Omental fat pad (tissue), 4 donors: ENCODE measurements around the gene PROB1. TPM values are rescaled to one million over a fixed set of nuclear protein-coding genes. Genes with fewer than 3 reads are reported as not detected.
"Not testable (repeated sequence)": the region's sequence is repeated elsewhere in the genome, so short reads cannot be mapped to it uniquely, and the experiment has no call there.

ENCODE experiments used
- ATAC-seq: fragments of 150-250 bp; one replicate; pipeline ENCODE4 v1.9.1; 2016; ENCODE audit warnings: mild to moderate bottlenecking, moderate library complexity; ENCODE audit not compliant: low FRiP score
- DNase-seq: peaks from one replicate; pipeline ENCODE4 v3.0.0-alpha.2; 2019; ENCODE audit warnings: low spot score
- total RNA-seq, 4 donors: library from RNA; depleted of rRNA; stranded (reverse); fragments of >200 nt; gene quantifications; one replicate each; pipeline ENCODE4 v1.1.0, GENCODE V29; 2016
- TF ChIP-seq, protein P1 (sequence below), 3 donors: fragments of 450-650 bp; IDR thresholded peaks; one replicate each; pipeline ENCODE4 v1.5.1; 2016 to 2017; ENCODE audit warnings: antibody characterized with exemption in 3 of 3, mild to moderate bottlenecking in 3 of 3, moderate library complexity in 2 of 3

The PROB1 gene, protein sequence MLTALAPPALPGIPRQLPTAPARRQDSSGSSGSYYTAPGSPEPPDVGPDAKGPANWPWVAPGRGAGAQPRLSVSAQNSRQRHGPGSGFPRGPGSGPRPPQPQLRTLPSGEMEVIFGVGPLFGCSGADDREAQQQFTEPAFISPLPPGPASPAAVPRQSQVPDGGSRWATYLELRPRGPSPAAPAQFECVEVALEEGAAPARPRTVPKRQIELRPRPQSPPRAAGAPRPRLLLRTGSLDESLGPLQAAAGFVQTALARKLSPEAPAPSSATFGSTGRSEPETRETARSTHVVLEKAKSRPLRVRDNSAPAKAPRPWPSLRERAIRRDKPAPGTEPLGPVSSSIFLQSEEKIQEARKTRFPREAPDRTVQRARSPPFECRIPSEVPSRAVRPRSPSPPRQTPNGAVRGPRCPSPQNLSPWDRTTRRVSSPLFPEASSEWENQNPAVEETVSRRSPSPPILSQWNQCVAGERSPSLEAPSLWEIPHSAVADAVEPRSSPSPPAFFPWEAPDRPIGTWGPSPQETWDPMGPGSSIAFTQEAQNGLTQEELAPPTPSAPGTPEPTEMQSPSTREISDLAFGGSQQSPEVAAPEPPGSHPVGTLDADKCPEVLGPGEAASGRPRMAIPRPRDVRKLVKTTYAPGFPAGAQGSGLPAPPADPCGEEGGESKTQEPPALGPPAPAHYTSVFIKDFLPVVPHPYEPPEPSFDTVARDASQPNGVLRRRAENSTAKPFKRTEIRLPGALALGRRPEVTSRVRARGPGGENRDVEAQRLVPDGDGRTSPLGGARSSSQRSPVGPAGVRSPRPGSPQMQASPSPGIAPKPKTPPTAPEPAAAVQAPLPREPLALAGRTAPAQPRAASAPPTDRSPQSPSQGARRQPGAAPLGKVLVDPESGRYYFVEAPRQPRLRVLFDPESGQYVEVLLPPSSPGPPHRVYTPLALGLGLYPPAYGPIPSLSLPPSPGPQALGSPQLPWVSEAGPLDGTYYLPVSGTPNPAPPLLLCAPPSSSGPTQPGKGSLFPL
- total RNA-seq, result 1 to 10 TPM in 2 of 4 donors, under 1 TPM in 2; 0.46 to 2.0 (median 1.2) TPM

DNA sequence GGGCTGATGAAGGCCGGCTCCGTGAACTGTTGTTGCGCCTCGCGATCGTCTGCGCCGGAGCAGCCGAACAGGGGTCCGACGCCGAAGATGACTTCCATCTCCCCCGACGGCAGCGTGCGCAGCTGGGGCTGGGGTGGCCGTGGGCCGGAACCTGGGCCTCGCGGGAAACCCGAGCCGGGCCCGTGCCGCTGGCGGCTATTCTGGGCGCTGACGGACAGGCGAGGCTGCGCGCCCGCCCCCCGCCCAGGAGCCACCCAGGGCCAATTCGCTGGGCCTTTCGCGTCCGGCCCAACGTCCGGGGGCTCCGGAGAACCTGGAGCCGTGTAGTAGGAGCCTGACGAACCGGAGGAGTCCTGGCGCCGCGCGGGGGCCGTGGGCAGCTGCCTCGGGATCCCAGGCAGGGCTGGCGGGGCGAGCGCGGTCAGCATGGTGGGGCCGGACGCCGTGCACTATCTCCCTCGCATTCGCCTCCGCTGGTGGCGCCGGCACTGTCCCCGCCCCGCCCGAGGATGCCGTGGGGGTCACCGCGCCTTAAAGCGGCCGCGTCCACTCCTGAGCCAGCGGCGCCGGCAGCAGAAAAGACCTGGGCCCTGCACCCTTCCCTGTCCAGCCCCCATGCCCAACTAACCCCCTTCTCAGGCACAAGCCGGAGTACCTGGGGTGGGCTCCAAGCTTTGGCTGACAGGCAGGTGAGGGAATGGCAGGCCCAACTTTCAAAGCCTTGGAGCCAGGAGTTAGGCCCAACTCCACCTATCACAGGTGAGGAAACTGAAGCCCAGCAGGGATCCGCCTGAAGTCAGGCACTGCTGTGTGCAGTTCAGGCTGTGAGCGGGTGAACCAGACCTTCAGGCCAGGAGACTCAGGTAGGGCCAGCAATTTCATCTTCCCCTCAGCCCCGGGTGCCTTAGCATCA is at the start of gene PROB1:
PROB1 (minus strand) TSS at position 451 of the 913 bp plus-strand sequence; CDS start at position 428, 23 bp downstream.
- ATAC-seq, result no peak
- DNase-seq, result no peak
- TF ChIP-seq, protein P1, sequence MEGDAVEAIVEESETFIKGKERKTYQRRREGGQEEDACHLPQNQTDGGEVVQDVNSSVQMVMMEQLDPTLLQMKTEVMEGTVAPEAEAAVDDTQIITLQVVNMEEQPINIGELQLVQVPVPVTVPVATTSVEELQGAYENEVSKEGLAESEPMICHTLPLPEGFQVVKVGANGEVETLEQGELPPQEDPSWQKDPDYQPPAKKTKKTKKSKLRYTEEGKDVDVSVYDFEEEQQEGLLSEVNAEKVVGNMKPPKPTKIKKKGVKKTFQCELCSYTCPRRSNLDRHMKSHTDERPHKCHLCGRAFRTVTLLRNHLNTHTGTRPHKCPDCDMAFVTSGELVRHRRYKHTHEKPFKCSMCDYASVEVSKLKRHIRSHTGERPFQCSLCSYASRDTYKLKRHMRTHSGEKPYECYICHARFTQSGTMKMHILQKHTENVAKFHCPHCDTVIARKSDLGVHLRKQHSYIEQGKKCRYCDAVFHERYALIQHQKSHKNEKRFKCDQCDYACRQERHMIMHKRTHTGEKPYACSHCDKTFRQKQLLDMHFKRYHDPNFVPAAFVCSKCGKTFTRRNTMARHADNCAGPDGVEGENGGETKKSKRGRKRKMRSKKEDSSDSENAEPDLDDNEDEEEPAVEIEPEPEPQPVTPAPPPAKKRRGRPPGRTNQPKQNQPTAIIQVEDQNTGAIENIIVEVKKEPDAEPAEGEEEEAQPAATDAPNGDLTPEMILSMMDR (IDR thresholded peaks at IDR 0.05), result no peak

DNA sequence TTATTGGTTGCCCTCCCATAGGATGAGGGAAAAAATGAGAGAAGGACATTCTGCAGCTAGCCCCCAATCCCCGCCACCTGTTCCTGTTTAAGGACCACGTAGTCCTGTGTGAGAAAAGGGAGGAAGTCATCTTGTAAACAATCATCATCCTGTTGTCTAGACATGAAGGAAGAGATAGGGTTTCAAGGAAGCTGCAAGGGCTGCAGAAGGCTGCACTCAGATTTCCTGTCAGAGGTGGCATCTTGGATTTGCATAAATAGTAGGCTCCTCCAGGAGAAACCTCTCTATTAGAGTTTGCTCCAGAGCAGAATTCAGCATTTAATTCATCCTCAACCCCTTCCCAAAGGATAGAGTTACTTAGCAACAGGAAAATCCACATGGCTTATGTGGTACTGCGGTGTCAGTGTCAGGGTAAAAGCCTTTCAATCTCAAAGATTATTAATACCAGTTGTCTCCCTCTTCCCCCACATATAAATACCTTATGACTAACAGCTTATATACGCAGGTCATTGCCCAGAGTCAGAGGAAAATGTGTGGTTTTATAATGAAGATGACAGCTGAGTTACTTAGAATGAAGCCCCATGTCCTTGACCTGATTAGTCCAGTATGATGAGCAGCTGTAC is 49.0 kb upstream of the PROB1 start:
- TF ChIP-seq, protein P1 (IDR thresholded peaks at IDR 0.05), result no peak
- ATAC-seq (no peak), DNase-seq (no peak)

DNA sequence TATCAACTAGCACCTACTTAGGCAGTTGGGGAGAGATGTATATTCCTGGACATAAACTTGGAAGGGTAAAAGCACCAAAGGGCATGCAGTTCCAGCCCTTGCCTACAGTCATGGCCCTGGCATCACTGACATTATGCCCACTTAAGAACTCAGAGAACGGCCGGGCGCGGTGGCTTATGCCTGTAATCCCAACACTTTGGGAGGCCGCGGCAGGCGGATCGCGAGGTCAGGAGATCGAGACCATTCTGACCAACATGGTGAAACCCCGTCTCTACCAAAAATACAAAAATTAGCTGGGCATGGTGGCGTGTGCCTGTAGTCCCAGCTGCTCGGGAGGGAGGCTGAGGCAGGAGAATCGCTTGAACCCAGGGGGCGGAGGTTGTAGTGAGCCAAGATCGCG is 45.5 kb upstream of the PROB1 start:
- not testable (repeated sequence) for ATAC-seq, DNase-seq

DNA sequence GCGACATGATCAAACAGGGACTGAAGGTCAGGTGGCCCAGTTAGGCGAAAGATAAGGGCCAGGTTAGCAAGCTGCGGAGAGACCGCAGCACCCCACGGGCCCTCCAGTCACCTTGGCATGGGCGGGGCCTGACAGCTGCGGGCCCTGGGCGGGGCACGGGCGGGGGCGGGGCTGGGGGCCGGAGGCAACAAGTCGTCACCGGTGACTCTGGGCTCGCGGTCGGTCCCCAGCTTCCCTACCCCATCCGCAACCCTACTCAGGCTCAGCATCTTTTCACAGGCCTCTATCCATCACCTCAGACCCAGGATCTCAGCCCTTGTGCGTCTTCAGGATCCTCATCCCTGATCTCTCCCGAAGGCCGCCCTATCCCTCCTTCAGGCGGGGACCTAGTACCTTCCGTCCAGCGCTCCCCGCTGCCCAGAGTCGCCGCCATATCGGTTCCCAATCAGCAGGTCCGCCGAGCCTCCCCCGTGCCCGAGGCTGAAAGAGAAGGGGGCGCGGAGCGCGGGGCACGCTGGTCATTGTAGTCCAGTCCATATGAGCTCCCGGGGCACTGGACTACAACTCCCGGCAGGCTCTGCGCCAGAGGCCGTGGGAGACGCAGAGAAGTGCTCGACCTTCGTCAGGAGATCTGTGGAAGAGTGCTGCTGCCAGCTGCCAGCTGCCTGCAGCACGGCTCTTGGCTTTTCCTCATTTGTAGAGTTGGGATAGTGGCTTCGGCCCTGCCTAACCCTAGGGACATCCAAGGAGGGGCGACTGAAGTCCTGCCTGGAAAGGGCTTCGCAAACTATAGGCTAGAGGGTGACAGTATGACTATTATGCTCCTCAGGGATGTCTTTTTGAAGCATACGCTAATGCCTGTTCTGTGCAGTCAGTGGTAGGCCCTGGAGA is 44.4 kb upstream of the PROB1 start, which contains the start of gene DNAJC18:
DNAJC18 (minus strand) TSS at position 513 of the 891 bp plus-strand sequence; CDS start at position 433, 80 bp downstream.
- ATAC-seq, result peak; percentile 99
- TF ChIP-seq, protein P1 (IDR thresholded peaks at IDR 0.05), result no peak
- peak; percentile 86 for DNase-seq

DNA sequence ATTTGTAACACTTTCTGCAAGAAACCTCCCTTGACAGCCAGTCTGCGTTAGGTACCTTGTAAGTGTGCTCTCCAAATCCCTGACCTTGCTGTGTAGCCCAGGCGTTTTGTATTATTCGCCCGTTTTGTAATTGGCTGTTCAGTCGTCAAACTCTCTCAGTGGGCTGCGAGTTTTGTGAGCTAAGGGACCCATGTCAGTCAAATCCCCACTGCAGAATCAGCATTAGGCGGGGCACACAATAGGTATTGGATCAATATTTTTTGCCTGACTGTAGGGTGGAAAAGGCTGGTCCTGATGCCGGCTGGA is 43.8 kb upstream of the PROB1 start:
- ATAC-seq (no peak), DNase-seq (no peak)
- TF ChIP-seq, protein P1 (IDR thresholded peaks at IDR 0.05), result no peak

DNA sequence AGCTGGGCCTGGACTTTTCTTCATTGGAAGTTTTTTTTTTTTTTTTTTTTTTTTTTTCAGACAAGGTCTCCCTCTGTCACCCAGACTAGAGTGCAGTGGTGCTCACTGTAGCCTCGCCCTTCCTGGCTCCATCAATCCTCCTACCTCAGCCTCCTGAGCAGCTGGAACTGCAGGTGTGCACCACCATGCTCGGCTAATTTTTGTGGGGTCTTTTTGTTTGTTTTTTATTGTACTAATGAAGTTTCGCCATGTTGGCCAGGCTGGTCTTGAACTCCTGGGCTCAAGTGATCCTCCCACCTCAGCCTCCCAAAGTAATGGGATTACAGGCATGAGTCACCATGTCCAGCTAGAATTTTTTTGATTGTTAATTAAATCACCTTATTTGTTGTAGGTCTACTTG is 40.8 kb upstream of the PROB1 start:
- ATAC-seq, result no peak
- no peak for DNase-seq
- TF ChIP-seq, protein P1 (IDR thresholded peaks at IDR 0.05), result no peak
